Measurements from ENCODE around the gene HLCS.
"Not testable (repeated sequence)": the region's sequence is repeated elsewhere in the genome, so short reads cannot be mapped to it uniquely, and the experiment has no call there.

Gene HLCS

GRCh38 chr21:36966066-36966820 lies at the start of gene HLCS:
Gene HLCS (minus strand): TSS chr21:36966669. CDS start chr21:36966638, 31 bp downstream.
- DNase-seq (ENCODE audit: extremely low read depth, low read depth) = no peak
- peak within 1 kb of the TSS; percentile 66 for H3K4me3 ChIP-seq (replicated peaks; ENCODE audit: low read depth, low read length)
- TF ChIP-seq CTCF (IDR thresholded peaks at IDR 0.05; ENCODE audit: low read depth, low read length, missing control alignments) = no peak

- peak; percentile 79 for TF ChIP-seq CTCF (IDR thresholded peaks at IDR 0.05; ENCODE audit: low read depth, low read length, missing control alignments)
- no peak overlapping the region for H3K4me3 ChIP-seq (replicated peaks; ENCODE audit: low read depth, low read length)
- peak; percentile 26 for DNase-seq (ENCODE audit: extremely low read depth, low read depth)
Measured at GRCh38 chr21:37009740-37010341, 43.4 kb upstream of the HLCS start.

DNA sequence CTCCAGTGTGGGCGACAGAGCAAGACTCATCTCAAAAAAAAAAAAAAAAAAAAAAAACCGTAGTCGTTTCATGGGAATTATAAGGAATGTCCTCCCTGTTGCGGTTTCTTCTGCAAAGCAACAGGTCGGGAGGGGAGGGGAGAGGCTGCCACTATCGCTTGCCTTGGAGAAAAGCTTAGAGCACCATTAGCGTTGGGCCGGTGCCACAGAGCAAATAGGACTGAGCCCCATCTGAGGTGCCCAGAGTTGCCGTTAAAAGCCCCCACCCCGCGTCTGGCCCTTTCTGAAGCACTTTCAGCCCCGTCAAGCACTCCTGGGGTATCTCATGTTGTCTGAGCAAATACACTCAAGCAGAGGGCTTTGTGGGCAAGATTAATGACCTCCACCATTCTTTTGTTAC lies 42.3 kb upstream of the HLCS start:
- H3K4me3 ChIP-seq (replicated peaks; ENCODE audit: low read depth, low read length) = no peak overlapping the region
- no peak for DNase-seq (ENCODE audit: extremely low read depth, low read depth)
- no peak for TF ChIP-seq CTCF (IDR thresholded peaks at IDR 0.05; ENCODE audit: low read depth, low read length, missing control alignments)

DNA sequence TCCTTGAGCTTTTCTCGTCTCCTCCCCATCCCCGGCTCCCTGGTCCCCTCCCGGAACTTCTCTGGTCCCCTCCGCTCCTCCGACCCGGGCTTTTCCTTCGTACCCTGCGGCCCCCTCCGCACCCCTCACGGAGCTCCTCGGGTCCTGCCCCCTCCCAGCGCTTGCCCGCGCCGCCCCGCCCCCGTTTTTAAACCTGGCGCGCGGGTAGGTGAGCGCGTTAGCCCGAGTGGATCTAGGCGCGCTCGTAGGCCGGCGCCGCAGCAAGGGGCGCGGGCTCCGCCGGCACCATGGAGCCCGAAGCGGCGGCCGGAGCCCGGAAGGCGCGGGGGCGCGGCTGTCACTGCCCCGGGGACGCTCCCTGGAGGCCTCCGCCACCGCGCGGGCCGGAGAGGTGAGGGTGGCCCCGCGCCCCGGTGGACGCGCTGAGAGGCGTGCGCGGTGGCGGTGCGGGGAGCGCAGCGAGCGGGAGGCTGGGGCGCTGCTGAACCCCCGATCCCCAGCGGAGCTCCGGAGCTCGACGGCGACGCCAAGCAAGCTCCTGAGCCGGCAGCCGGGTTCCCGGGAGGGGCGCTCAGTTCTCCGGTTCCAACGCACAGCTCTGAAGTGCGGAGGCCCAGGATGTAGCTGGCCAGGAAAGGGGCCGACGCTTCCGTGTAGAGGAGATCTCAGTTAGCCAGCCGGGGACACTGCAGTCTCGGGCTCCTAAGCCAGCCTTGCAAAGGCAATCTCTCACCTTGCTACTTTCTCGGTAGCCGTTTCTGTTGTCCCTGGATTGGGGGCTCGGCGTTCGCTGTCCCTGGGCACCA lies 40.2 kb upstream of the HLCS start, which contains the start of gene RIPPLY3:
TSS of gene RIPPLY3 (plus strand) at position 217 of the 806 bp plus-strand sequence. CDS start at position 288, 71 bp downstream.
- no peak for DNase-seq (ENCODE audit: extremely low read depth, low read depth)
- TF ChIP-seq CTCF (IDR thresholded peaks at IDR 0.05; ENCODE audit: low read depth, low read length, missing control alignments) = no peak

GRCh38 chr21:37005548-37006485 lies 39.3 kb upstream of the HLCS start:
- TF ChIP-seq CTCF (IDR thresholded peaks at IDR 0.05; ENCODE audit: low read depth, low read length, missing control alignments) = no peak
- no peak for DNase-seq (ENCODE audit: extremely low read depth, low read depth)
- peak overlapping the region; percentile 39 for H3K4me3 ChIP-seq (replicated peaks; ENCODE audit: low read depth, low read length)

More for the DNA sequence above, 40.2 kb upstream of the HLCS start, which contains the start of gene RIPPLY3:
- H3K4me3 ChIP-seq (replicated peaks; ENCODE audit: low read depth, low read length) = peak within 1 kb of the TSS; percentile 39

DNA sequence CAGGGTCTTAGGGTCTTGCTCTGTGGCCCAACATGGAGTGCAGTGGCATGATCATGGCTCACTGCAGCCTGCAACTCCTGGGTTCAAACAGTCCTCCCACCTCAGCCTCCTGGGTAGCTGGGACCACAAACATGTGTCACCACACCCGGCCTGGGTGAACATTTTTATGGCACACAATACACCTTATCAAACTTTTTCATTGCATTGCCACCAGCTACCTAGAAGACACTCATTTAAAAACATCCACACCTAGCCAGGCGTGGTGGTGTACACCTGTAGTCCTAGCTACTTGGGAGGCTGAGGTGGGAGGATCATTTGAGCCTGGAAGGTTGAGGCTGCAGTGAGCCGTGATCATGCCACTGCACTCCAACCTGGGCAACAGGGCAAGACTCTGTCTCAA lies 37.4 kb upstream of the HLCS start:
- DNase-seq (ENCODE audit: extremely low read depth, low read depth); H3K4me3 ChIP-seq (replicated peaks; ENCODE audit: low read depth, low read length): not testable (repeated sequence)

DNA sequence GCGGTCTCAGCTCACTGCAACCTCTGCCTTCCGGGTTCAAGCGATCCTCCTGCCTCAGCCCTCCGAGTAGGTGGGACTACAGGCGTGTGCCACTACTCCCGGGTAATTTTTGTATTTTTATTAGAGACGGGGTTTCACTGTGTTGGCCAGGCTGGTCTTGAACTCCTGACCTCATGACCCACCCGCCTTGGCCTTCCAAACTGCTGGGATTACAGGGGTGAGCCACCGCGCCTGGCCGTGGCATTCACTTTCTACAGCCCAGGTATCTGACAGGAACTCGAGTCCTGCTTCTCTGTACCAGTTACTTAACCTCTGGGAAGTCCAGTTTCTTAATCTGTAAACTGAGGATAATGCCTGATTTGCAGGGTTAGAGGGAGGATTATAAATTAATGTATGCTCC lies 36.4 kb upstream of the HLCS start:
- not testable (repeated sequence) for DNase-seq (ENCODE audit: extremely low read depth, low read depth); H3K4me3 ChIP-seq (replicated peaks; ENCODE audit: low read depth, low read length)
